Lower leg skin (tissue), 4 donors: Measurements from ENCODE around the gene TNFRSF19. TPM values are rescaled to one million over a fixed set of nuclear protein-coding genes. Genes with fewer than 3 reads are reported as not detected.

Source experiments
- DNase-seq, 2 donors: peaks; one replicate each; pipeline ENCODE4 v3.0.0-alpha.2; 2019; ENCODE audit warnings: low spot score in 2 of 2
- H3K4me3 ChIP-seq: fragments of 200-600 bp; sonication (generic); 2 replicates; pipeline ENCODE4 v1.5.1; 2017; ENCODE audit warnings: mild to moderate bottlenecking, low read depth; ENCODE audit not compliant: poor library complexity, severe bottlenecking
- CTCF ChIP-seq, 3 donors: fragments of 450-650 bp; IDR thresholded peaks; one replicate each; pipeline ENCODE4 v1.5.1; 2016; ENCODE audit warnings: antibody characterized with exemption in 3 of 3, mild to moderate bottlenecking in 3 of 3, moderate library complexity in 2 of 3
- POLR2A ChIP-seq, 2 donors: fragments of 450-650 bp; IDR thresholded peaks; one replicate each; pipeline ENCODE4 v1.6.1; 2016 to 2017; ENCODE audit warnings: antibody characterized with exemption in 2 of 2, mild to moderate bottlenecking in 1 of 2, moderate library complexity in 1 of 2
- WGBS, 2 donors: methylation state at CpG; one replicate each; pipeline ENCODE4 v1.1.5; 2018; 5-methylcytosine and 5-hydroxymethylcytosine counted together
- intact Hi-C: fragments of 100-400 bp; cut with DNase I; formaldehyde crosslinking; loops from one replicate; pipeline ENCODE4 v1.15.0; 2023; ENCODE audit warnings: low total_unique reads
- total RNA-seq, 4 donors: library from RNA; depleted of rRNA; stranded (reverse); fragments of >200 nt; gene quantifications; one replicate each; pipeline ENCODE4 v1.1.0, GENCODE V29; 2016

TNFRSF19 gene
- total RNA-seq, 4 donors from 2014 or later, result 51.2 to 106 (median 72.5) TPM

- peak overlapping the region; percentile 54 for H3K4me3 ChIP-seq
- 5% methylated on average over 22 of the region's 22 CpGs for WGBS, 2 donors
- TF ChIP-seq CTCF (IDR thresholded peaks at IDR 0.05) (no peak), POLR2A (IDR thresholded peaks at IDR 0.05) (no peak)
- DNase-seq, result no peak
- intact Hi-C loops, result loop anchor here (10.0 kb wide), 1 partner anchor 115 kb away; no protein-coding TSS in a partner anchor
Observed at GRCh38 chr13:23579896-23580683, 9.9 kb downstream of the TNFRSF19 start.

DNA sequence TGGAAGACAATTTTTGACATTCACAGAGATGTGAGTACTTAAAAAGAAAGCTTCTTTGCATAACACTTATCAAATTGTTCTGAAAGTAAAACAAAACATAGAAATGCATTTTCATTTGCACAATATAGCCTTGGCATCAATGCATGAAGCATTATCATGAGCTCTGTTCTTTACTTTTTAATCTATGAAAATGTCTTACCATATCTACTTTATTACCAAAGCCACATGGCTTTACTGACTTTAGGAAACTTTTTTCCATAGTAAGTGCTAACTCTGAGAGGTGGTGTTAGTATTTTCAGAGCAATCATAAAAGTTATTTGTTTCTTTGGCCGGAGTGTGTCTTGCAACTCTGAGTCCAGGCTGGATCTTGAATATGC lies 10.5 kb downstream of the TNFRSF19 start:
- 35 to 47% methylated on average over 1 of the region's 1 CpG for WGBS, 2 donors
- intact Hi-C loops, result no loop called here
- DNase-seq, result no peak

GRCh38 chr13:23583491-23583890 lies 13.3 kb downstream of the TNFRSF19 start:
- no peak for DNase-seq
- intact Hi-C loops, result no loop called here
- no peak overlapping the region for H3K4me3 ChIP-seq
- TF ChIP-seq CTCF (IDR thresholded peaks at IDR 0.05) (no peak), POLR2A (IDR thresholded peaks at IDR 0.05) (no peak)

More for the DNA sequence above, 10.5 kb downstream of the TNFRSF19 start:
- no peak overlapping the region for H3K4me3 ChIP-seq
- TF ChIP-seq POLR2A (IDR thresholded peaks at IDR 0.05), result no peak
- TF ChIP-seq CTCF (IDR thresholded peaks at IDR 0.05), result no peak

DNA sequence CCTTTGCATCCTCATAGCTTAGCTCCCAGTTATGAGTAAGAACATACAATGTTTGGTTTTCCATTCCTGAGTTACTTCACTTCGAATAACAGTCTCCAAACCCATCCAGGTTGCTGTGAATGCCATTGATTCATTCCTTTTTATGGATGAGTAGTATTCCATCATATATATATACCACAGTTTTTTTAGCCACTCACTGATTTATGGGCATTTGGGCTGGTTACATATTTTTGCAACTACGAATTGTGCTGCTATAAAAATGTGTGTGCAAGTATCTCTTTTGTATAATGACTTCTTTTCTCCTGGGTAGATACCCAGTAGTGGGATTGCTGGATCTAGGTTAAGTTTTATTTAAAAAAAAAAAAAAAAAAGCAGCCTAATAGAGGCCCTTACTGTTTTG lies 14.1 kb downstream of the TNFRSF19 start:
- DNase-seq, result no peak
- TF ChIP-seq POLR2A (IDR thresholded peaks at IDR 0.05) (no peak), CTCF (IDR thresholded peaks at IDR 0.05) (no peak)
- H3K4me3 ChIP-seq, result no peak overlapping the region
- intact Hi-C loops, result no loop called here
- WGBS, 2 donors, result 30 to 44% methylated on average over 2 of the region's 2 CpGs

DNA sequence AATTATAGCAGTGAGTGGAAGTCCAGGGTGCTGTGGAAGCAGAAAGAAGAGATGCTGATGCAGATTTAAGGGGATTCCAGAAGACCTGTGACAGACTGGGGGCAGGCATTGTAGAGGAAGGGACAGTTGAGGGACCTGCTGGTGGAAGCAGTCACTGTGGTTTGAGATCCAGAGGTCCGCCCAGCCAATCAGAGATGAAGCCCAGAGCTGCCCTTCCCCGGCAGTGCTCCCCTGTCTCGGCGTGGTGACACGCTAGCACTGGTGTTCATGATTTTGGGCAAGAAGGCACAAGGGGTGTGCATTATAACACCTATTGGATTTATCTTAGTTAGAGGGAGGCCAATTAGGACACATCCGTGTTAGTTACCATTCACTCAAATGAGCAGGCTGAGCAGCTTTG lies 16.1 kb downstream of the TNFRSF19 start:
- TF ChIP-seq CTCF (IDR thresholded peaks at IDR 0.05) (no peak), POLR2A (IDR thresholded peaks at IDR 0.05) (no peak)
- intact Hi-C loops, result no loop called here
- no peak for DNase-seq
- no peak overlapping the region for H3K4me3 ChIP-seq
- 59% methylated on average over 6 of the region's 6 CpGs for WGBS, 2 donors

DNA sequence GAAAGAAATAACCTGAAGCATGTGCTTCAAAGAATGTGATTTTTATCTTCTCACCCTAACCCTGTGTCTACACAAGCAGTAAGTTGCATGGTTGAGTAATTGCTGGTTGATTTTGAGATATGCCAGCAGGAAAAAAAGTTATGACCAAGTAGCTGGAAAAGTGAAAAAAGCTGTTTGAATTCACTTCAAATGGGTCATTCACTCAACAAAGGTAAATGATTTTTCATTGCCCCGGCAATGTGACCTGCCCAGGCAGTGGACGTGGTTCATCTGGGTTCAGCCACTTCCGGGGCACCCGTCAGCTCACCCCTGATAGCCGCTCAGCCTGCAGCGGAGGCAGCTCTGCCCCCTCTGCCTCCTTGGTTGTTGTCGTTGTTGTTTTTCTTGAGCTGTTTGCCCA lies 18.5 kb downstream of the TNFRSF19 start:
- no peak for DNase-seq
- 54 to 58% methylated on average over 7 of the region's 7 CpGs for WGBS, 2 donors
- no peak for TF ChIP-seq POLR2A (IDR thresholded peaks at IDR 0.05)
- intact Hi-C loops, result no loop called here
- H3K4me3 ChIP-seq, result no peak overlapping the region
